ENCODE data around the gene TSSK3.

TSSK3 gene

DNA sequence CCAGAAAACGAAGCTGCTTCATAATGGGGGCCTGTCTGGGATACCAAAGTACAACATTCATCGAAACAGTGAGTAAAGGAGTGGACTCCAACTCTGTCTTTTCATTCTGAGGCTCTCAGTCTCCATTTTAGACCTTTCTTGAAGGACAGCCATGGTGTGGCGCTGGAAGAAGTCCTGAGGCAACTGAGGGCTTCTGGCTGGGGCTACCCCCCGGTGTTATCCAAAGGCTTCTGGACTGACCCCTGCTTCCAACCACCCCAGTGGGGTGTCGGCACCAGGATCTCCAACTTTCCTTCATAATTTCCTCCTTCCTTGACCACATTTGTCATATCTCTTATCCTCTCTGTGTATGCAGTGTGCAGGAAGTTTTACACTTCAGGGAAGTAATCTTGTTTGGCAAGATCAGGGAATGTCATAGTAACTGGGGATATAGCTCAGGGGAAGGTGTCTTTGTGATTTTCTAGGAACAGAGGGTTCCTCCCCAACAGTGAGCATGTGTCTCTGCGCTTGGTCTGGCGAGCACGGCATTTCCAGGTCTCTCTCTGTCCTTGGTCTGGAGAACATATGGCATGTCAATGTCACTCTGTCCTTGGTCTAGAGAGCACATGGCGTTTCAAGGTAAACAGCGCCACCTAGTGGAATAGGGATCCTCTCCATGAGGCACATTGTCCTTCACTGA lies 51.3 kb downstream of the TSSK3 start:
- H3K4me3 ChIP-seq (replicated peaks in 1 of 2; ENCODE audit: low read depth in 2 of 2, low read length in 2 of 2) = no peak overlapping the region
- peak; percentile 74 to 83 for DNase-seq (ENCODE audit: low read depth in 2 of 2)
- TF ChIP-seq, protein P1, sequence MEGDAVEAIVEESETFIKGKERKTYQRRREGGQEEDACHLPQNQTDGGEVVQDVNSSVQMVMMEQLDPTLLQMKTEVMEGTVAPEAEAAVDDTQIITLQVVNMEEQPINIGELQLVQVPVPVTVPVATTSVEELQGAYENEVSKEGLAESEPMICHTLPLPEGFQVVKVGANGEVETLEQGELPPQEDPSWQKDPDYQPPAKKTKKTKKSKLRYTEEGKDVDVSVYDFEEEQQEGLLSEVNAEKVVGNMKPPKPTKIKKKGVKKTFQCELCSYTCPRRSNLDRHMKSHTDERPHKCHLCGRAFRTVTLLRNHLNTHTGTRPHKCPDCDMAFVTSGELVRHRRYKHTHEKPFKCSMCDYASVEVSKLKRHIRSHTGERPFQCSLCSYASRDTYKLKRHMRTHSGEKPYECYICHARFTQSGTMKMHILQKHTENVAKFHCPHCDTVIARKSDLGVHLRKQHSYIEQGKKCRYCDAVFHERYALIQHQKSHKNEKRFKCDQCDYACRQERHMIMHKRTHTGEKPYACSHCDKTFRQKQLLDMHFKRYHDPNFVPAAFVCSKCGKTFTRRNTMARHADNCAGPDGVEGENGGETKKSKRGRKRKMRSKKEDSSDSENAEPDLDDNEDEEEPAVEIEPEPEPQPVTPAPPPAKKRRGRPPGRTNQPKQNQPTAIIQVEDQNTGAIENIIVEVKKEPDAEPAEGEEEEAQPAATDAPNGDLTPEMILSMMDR (IDR thresholded peaks at IDR 0.05; ENCODE audit: low read depth, low read length) = peak; percentile 73

Measured in cardiac fibroblast (primary cell).